Measurements from ENCODE around the gene POLR1B.
A peak's percentile ranks its signal among the peaks of the same experiment; 100 is the strongest.

GRCh38 chr2:112584134-112584890, 42.0 kb downstream of the POLR1B start, which contains the start of gene CHCHD5:
- TF ChIP-seq, protein P1, sequence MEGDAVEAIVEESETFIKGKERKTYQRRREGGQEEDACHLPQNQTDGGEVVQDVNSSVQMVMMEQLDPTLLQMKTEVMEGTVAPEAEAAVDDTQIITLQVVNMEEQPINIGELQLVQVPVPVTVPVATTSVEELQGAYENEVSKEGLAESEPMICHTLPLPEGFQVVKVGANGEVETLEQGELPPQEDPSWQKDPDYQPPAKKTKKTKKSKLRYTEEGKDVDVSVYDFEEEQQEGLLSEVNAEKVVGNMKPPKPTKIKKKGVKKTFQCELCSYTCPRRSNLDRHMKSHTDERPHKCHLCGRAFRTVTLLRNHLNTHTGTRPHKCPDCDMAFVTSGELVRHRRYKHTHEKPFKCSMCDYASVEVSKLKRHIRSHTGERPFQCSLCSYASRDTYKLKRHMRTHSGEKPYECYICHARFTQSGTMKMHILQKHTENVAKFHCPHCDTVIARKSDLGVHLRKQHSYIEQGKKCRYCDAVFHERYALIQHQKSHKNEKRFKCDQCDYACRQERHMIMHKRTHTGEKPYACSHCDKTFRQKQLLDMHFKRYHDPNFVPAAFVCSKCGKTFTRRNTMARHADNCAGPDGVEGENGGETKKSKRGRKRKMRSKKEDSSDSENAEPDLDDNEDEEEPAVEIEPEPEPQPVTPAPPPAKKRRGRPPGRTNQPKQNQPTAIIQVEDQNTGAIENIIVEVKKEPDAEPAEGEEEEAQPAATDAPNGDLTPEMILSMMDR (IDR thresholded peaks at IDR 0.05), result peak; percentile 47
- TF ChIP-seq EZH2 (IDR thresholded peaks at IDR 0.05), result peak; percentile 27
- no peak for TF ChIP-seq EZH2phosphoT487 (IDR thresholded peaks at IDR 0.05)
